ENCODE data around the gene TMEM45A.

DNA sequence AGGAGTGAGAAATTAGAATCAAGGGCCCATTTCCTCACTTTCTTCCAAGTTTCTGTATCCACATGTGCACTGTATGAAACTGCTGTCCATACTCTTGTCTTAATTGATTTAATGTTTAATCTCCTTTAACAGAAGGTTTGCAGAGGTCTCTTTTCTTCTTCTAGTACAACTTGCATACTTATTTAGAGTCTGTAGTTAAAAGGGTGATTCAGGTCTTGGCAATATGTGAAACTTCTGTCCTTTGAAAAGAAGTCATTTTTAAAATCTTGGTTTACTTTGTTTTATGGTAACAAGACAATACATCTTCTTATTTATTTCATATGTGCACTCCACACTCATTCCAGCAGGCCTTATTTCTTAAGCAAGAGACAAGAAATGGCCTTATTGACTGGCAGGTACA lies 25.8 kb downstream of the TMEM45A start:
- no peak for TF ChIP-seq POLR2A (IDR thresholded peaks at IDR 0.05)
- TF ChIP-seq, protein P1, sequence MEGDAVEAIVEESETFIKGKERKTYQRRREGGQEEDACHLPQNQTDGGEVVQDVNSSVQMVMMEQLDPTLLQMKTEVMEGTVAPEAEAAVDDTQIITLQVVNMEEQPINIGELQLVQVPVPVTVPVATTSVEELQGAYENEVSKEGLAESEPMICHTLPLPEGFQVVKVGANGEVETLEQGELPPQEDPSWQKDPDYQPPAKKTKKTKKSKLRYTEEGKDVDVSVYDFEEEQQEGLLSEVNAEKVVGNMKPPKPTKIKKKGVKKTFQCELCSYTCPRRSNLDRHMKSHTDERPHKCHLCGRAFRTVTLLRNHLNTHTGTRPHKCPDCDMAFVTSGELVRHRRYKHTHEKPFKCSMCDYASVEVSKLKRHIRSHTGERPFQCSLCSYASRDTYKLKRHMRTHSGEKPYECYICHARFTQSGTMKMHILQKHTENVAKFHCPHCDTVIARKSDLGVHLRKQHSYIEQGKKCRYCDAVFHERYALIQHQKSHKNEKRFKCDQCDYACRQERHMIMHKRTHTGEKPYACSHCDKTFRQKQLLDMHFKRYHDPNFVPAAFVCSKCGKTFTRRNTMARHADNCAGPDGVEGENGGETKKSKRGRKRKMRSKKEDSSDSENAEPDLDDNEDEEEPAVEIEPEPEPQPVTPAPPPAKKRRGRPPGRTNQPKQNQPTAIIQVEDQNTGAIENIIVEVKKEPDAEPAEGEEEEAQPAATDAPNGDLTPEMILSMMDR (IDR thresholded peaks at IDR 0.05), result no peak
